K562 (cell line): ENCODE measurements around the gene DLGAP1. TPM values are rescaled to one million over a fixed set of nuclear protein-coding genes. Genes with fewer than 3 reads are reported as not detected.

Experiments
- BACH1 ChIP-seq: fragments of 200-800 bp; sonication (Bioruptor generic); IDR thresholded peaks from 2 replicates; pipeline ENCODE4 v1.6.1; 2016; ENCODE audit warnings: missing genetic modification characterization, missing compliant biosample characterization
- DMBX1 ChIP-seq: fragments of 250-450 bp; sonication (Bioruptor Pico); IDR thresholded peaks from 2 replicates; pipeline ENCODE4 v1.8.0; 2022; ENCODE audit warnings: inconsistent platforms, mild to moderate bottlenecking, moderate library complexity, borderline replicate concordance
- ELF2 ChIP-seq: fragments of 250-450 bp; sonication (Bioruptor Pico); IDR thresholded peaks from 2 replicates; pipeline ENCODE4 v1.5.0; 2021; ENCODE audit warnings: mild to moderate bottlenecking
- EP300 ChIP-seq: IDR thresholded peaks from 2 replicates; pipeline ENCODE4 v1.6.1; 2012; ENCODE audit warnings: low read length, improper control_type of control experiment
- FOS ChIP-seq: IDR thresholded peaks from 3 replicates; pipeline ENCODE4 v1.6.1; 2011; ENCODE audit not compliant: insufficient read length; ENCODE audit errors: extremely low read depth
- GATA2 ChIP-seq: sonication (generic); formaldehyde crosslinking; IDR thresholded peaks from 2 replicates; pipeline ENCODE4 v1.4.0; 2020; ENCODE audit warnings: mild to moderate bottlenecking, missing genetic modification reagents
- HEY1 ChIP-seq: fragments of 250-450 bp; sonication (Bioruptor Pico); IDR thresholded peaks from 2 replicates; pipeline ENCODE4 v1.5.0; 2020; ENCODE audit warnings: mild to moderate bottlenecking, moderate library complexity, borderline replicate concordance
- HNRNPL ChIP-seq: fragments of 200-400 bp; formaldehyde crosslinking; IDR thresholded peaks from 2 replicates; pipeline ENCODE4 v1.6.1; 2017; ENCODE audit warnings: low read depth, mild to moderate bottlenecking, low read length
- KDM2B ChIP-seq: fragments of 250-450 bp; sonication (Bioruptor Pico); IDR thresholded peaks from 2 replicates; pipeline ENCODE4 v1.8.0; 2021; ENCODE audit warnings: mild to moderate bottlenecking, moderate library complexity
- MBD1 ChIP-seq: fragments of 250-450 bp; sonication (Bioruptor Pico); IDR thresholded peaks from 2 replicates; pipeline ENCODE4 v1.8.0; 2022; ENCODE audit warnings: inconsistent platforms
- PBX2 ChIP-seq, 2 experiments: IDR thresholded peaks in 1 of 2; conservative IDR thresholded peaks in 1 of 2; 2 replicates each; pipeline ENCODE4 v1.6.1; 2016; ENCODE audit warnings: low read depth in 2 of 2, mild to moderate bottlenecking in 1 of 2, missing compliant biosample characterization in 1 of 2, missing genetic modification characterization in 1 of 2, moderate library complexity in 1 of 2
- PTBP1 ChIP-seq: fragments of 200-400 bp; formaldehyde crosslinking; IDR thresholded peaks from 2 replicates; pipeline ENCODE4 v1.6.1; 2017; ENCODE audit warnings: low read depth, low read length
- TARDBP ChIP-seq: fragments of 450-650 bp; IDR thresholded peaks from 2 replicates; pipeline ENCODE4 v1.6.1; 2016
- XRCC3 ChIP-seq: fragments of 450-650 bp; IDR thresholded peaks from 2 replicates; pipeline ENCODE4 v1.6.1; 2017; ENCODE audit warnings: mild to moderate bottlenecking, moderate library complexity
- ZBTB17 ChIP-seq: fragments of 450-650 bp; formaldehyde crosslinking; IDR thresholded peaks from 2 replicates; pipeline ENCODE4 v1.4.0; 2020; ENCODE audit warnings: mild to moderate bottlenecking
- ZNF134 ChIP-seq: fragments of 250-450 bp; sonication (Bioruptor Pico); conservative IDR thresholded peaks from 2 replicates; pipeline ENCODE4 v1.4.0; 2020
- ZNF518B ChIP-seq: fragments of 250-450 bp; sonication (Bioruptor Pico); IDR thresholded peaks from 2 replicates; pipeline ENCODE4 v1.5.0; 2021; ENCODE audit warnings: mild to moderate bottlenecking, moderate library complexity
- ZNF717 ChIP-seq: fragments of 250-450 bp; sonication (Bioruptor Pico); IDR thresholded peaks from 2 replicates; pipeline ENCODE4 v1.5.0; 2021
- polyA plus RNA-seq, 8 experiments: library from polyadenylated mRNA; depleted of rRNA in 4 of 8; stranded (reverse) in 5 of 8; unstranded in 3 of 8; fragments of >200 nt; fragmentation: Nextera tagmentation in 2 of 8; fragmentation: Illumina TruSeq in 1 of 8; extraction: Ambion mirVana in 2 of 8; extraction: Trizol in 1 of 8; gene quantifications; 2 replicates each; pipeline versions ENCODE4 v1.2.1 to v1.2.3, GENCODE V29; 2011 to 2014; ENCODE audit warnings: inconsistent platforms in 1 of 8, missing spikeins in 1 of 8
- total RNA-seq, 7 experiments: library from RNA; depleted of rRNA in 6 of 7; stranded (reverse); fragments of >200 nt in 6 of 7; fragmentation: Illumina TruSeq in 2 of 7; extraction: Trizol in 2 of 7; gene quantifications; 2 replicates each; pipeline versions ENCODE4 v1.2.1 to v1.2.3, GENCODE V29; 2011 to 2021; ENCODE audit warnings: low replicate concordance in 1 of 7
- TF ChIP-seq, protein P1 (sequence below): fragments of 450-650 bp; formaldehyde crosslinking; IDR thresholded peaks from 2 replicates; pipeline ENCODE4 v1.4.0; 2022; ENCODE audit warnings: missing genetic modification characterization

The DLGAP1 gene
- total and polyA plus RNA-seq, 9 of the 15 experiments (the other 6 are each of a cell fraction or from before 2014, with no cell fraction given), result 0.04 to 0.22 (median 0.08) TPM

- TF ChIP-seq PBX2 (CRISPR knock-in tag; IDR thresholded peaks at IDR 0.05; ENCODE audit: low read depth) (no peak), PBX2 (tag; conservative IDR thresholded peaks at IDR 0.05; ENCODE audit: low read depth) (peak; percentile 74), KDM2B (CRISPR knock-in tag) (peak; percentile 34; the same call in 1 of the 2 replicates), GATA2 (CRISPR knock-in tag) (peak; percentile 93), MBD1 (CRISPR knock-in tag) (no peak; the same call in 1 of the 2 replicates), ZNF518B (CRISPR knock-in tag) (no peak), ZBTB17 (CRISPR knock-in tag) (peak; percentile 76), ZNF134 (CRISPR knock-in tag) (peak; percentile 62; the same call in 1 of the 2 replicates), FOS (peak; percentile 87), ELF2 (CRISPR knock-in tag) (peak; percentile 78), HEY1 (CRISPR knock-in tag) (peak; percentile 12; the same call in 1 of the 2 replicates), ZNF717 (CRISPR knock-in tag) (no peak), PTBP1 (0 out of 2 replicates have a peak, but pooled peaks have one; percentile 49), DMBX1 (CRISPR knock-in tag) (peak; percentile 98), TARDBP (no peak), EP300 (peak; percentile 99), HNRNPL (peak; percentile 58; the same call in 1 of the 2 replicates), XRCC3 (no peak), BACH1 (peak; percentile 99)
- TF ChIP-seq, protein P1, sequence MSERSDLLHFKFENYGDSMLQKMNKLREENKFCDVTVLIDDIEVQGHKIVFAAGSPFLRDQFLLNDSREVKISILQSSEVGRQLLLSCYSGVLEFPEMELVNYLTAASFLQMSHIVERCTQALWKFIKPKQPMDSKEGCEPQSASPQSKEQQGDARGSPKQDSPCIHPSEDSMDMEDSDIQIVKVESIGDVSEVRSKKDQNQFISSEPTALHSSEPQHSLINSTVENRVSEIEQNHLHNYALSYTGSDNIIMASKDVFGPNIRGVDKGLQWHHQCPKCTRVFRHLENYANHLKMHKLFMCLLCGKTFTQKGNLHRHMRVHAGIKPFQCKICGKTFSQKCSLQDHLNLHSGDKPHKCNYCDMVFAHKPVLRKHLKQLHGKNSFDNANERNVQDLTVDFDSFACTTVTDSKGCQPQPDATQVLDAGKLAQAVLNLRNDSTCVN (CRISPR knock-in tag), result 0 out of 2 replicates have a peak, but pooled peaks have one; percentile 37
These were observed 802.5 kb downstream of the DLGAP1 start (continued) for GRCh38 chr18:3652380-3653262.
